Spinal cord (tissue), 10 donors: ENCODE measurements around the gene P2RX7. TPM values are rescaled to one million over a fixed set of nuclear protein-coding genes. Genes with fewer than 3 reads are reported as not detected.
"Not testable (repeated sequence)": the region's sequence is repeated elsewhere in the genome, so short reads cannot be mapped to it uniquely, and the experiment has no call there.

Experiments used
- DNase-seq, 6 donors: peaks; one replicate each; pipeline versions ENCODE4 v3.0.0 to v3.0.0-alpha.2; 2013 to 2015; ENCODE audit warnings: low spot score in 6 of 6, low read depth in 4 of 6
- H3K27ac ChIP-seq: one replicate; pipeline ENCODE4 v1.5.1; 2013; ENCODE audit warnings: low read depth, low read length, control low read depth
- H3K27me3 ChIP-seq: one replicate; pipeline ENCODE4 v1.6.1; 2013; ENCODE audit warnings: low read length; ENCODE audit not compliant: control insufficient read depth, insufficient read depth
- H3K36me3 ChIP-seq: one replicate; pipeline ENCODE4 v1.6.1; 2013; ENCODE audit warnings: low read length; ENCODE audit not compliant: control insufficient read depth, insufficient read depth
- H3K4me1 ChIP-seq: one replicate; pipeline ENCODE4 v1.6.1; 2013; ENCODE audit warnings: low read length; ENCODE audit not compliant: control insufficient read depth, insufficient read depth
- H3K4me3 ChIP-seq: one replicate; pipeline ENCODE4 v1.5.1; 2013; ENCODE audit warnings: low read depth, low read length, control low read depth
- H3K9me3 ChIP-seq: one replicate; pipeline ENCODE4 v1.6.1; 2013; ENCODE audit warnings: low read length; ENCODE audit not compliant: control insufficient read depth, insufficient read depth
- WGBS: methylation state at CpG from one replicate; pipeline ENCODE4 v1.1.5; 2013; ENCODE audit warnings: missing lambda C conversion rate; ENCODE audit not compliant: insufficient coverage; 5-methylcytosine and 5-hydroxymethylcytosine counted together
- polyA plus RNA-seq, 2 donors: library from polyadenylated mRNA; unstranded; fragments of 120-200 nt; gene quantifications; one replicate each; pipeline ENCODE4 v1.2.1, GENCODE V29; 2013; ENCODE audit not compliant: insufficient read length in 2 of 2
- total RNA-seq, 2 donors: library from RNA; depleted of rRNA in 1 of 2; stranded (reverse); fragments of 120-200 nt in 1 of 2; fragments of >200 nt in 1 of 2; gene quantifications; one replicate each; pipeline versions ENCODE4 v1.2.3 to v1.2.4, GENCODE V29; 2013 to 2014
- donor health status: healthy.

Gene P2RX7
- total and polyA plus RNA-seq, 4 donors = 8.7 to 19.9 (median 17.4) TPM

DNA sequence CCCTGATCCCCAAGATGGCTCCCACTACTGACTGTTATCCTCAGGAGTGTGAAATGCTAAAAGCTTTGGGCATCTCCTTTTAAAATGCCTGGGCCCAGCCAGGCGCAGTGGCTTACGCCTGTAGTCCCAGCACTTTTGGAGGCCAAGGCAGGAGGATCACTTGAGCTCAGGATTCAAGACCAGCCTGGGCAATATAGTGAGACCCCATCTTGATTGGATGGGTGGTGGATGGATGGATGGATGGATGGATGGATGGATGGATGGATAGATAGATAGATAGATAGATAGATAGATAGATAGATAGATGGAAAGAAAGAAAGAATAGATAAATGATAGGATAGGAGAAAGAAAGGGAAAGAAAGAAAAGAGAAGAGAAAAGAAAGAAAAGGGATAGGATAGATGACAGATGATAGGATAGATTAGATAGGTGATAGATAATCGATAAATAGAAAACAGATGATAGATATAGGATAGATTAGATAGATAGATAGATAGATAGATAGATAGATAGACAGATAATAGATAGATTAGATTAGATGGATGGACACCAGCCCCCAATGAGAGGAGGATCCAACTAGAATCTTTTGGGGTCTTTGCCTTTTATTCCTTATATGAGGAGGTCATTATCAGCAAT lies 86.8 kb downstream of the P2RX7 start:
- no peak overlapping the region for H3K27ac ChIP-seq
- H3K4me3 ChIP-seq = no peak overlapping the region
- no peaks in the 10 kb centered on the region for H3K27me3 ChIP-seq
- no peaks in the 10 kb centered on the region for H3K4me1 ChIP-seq
- H3K36me3 ChIP-seq = peaks cover 22% of the 10 kb centered on the region
- H3K9me3 ChIP-seq = no peaks in the 10 kb centered on the region
- WGBS = 98% methylated on average over 3 of the region's 3 CpGs
- DNase-seq = no peak

DNA sequence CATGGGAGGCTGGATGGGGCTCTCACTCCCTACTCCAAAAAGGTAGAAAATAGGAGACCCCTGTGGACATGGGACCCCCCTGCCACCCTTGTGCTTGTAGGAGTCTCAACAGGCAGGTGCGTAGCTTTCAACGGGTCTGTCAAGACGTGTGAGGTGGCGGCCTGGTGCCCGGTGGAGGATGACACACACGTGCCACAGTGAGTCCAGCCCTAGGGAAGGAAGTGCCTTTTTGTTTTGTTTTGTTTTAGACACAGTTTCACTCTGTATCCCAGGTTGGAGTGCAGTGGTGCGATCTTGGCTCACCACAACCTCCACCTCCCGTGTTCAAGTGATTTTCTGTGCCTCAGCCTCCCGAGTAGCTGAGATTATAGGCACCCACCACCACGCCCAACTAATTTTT lies 90.2 kb downstream of the P2RX7 start:
- H3K36me3 ChIP-seq = peaks cover 23% of the 10 kb centered on the region
- no peaks in the 10 kb centered on the region for H3K27me3 ChIP-seq
- no peak overlapping the region for H3K27ac ChIP-seq
- WGBS = 95% methylated on average over 4 of the region's 10 CpGs
- H3K4me1 ChIP-seq = no peaks in the 10 kb centered on the region
- H3K4me3 ChIP-seq = no peak overlapping the region
- DNase-seq = no peak
- H3K9me3 ChIP-seq = no peaks in the 10 kb centered on the region

DNA sequence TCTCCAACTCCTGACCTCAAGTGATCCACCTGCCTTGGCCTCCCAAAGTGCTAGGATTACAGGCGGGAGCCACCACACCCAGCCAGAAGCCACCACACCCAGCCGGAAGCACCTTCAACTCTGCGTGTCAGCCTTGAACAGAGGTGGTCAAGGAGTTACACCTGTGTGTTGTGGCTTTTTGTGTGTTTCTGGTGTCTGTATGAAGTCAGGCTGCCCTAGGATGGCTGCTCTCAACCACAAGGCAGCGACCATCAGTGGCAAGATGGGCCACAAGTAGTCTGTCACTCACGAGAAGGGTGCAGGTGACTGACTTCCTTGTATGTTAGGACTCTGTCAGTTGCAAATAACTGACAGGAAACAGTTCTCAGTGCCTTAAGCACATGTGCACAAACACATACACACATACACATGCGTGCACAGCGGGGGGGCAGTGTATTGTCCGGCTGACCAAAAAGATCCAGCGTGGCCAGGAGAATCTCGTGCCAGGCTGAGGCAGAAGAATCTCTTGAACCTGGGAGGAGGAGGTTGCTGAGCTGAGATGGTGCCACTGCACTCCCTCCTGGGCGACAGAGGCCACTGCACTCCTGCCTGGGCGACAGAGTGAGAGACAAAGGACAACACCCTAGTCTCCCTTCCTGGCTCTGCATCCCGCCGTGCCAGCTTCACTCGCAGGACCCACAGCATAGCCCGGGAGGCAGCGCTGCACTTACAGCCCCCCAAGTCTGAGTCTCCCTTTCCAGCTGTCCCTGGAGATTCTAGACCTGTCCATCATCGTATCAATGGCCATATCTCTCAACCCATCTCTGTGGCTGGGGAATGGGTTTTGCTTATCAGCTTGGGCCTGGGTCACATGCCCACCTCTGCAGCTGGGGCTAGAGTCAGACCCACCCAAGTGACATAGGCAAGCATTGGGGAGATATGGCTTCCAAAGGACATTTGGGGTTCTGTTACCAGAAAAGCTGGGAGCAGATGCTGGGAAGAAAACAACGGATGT lies 90.9 kb downstream of the P2RX7 start:
- no peak overlapping the region for H3K27ac ChIP-seq
- peaks cover 24% of the 10 kb centered on the region for H3K36me3 ChIP-seq
- no peak for DNase-seq
- no peaks in the 10 kb centered on the region for H3K4me1 ChIP-seq
- H3K4me3 ChIP-seq = no peak overlapping the region
- H3K27me3 ChIP-seq = no peaks in the 10 kb centered on the region
- WGBS = 90% methylated on average over 7 of the region's 19 CpGs
- H3K9me3 ChIP-seq = no peaks in the 10 kb centered on the region

DNA sequence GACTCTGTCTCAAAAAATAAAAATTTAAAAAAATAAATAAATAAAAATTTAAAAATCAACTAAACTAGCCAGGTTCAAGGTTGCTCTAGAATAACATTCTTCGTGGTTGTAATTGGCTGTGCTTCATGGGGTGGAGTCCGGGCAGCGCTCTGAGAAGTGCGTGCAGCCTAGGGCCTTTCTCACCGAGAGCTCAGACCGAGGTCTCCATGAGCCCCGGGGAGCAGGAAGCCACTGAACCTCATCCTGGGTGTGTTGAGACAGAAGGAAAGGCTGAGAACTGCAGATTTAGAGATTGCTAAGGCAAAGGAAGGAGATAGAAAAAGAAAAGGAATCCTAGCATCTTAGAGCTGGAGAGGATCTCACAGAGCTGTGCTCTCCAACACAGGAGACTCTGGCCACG lies 91.9 kb downstream of the P2RX7 start:
- peaks cover 32% of the 10 kb centered on the region for H3K36me3 ChIP-seq
- DNase-seq = no peak
- no peaks in the 10 kb centered on the region for H3K27me3 ChIP-seq
- no peak overlapping the region for H3K4me3 ChIP-seq
- H3K27ac ChIP-seq = no peak overlapping the region
- WGBS = 84% methylated on average over 7 of the region's 8 CpGs
- no peaks in the 10 kb centered on the region for H3K9me3 ChIP-seq
- no peaks in the 10 kb centered on the region for H3K4me1 ChIP-seq

DNA sequence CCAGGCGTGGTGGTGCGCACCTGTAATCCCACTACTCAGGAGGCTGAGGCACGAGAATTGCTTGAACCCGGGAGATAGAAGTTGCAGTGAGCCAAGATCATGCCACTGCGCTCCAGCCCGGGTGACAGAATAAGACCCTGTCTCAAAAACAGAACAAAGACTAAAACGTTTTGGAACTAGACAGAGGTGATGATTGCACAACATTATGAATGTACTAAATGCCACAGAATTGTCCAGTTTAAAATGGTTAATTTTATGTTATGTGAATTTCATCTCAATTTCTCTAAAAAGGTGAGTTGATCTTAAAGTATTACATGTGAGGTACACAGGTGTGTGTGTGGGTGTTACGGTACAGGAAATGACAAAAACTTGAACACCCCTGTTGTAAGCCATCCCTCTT lies 93.7 kb downstream of the P2RX7 start:
- Histone ChIP-seq H3K36me3 (peaks cover 35% of the 10 kb centered on the region), H3K9me3 (no peaks in the 10 kb centered on the region), H3K27me3 (no peaks in the 10 kb centered on the region), H3K4me1 (no peaks in the 10 kb centered on the region), H3K27ac (no peak overlapping the region), H3K4me3 (no peak overlapping the region)
- DNase-seq = no peak
- 89% methylated on average over 5 of the region's 8 CpGs for WGBS

- not testable (repeated sequence) for H3K27me3 ChIP-seq, DNase-seq, H3K9me3 ChIP-seq, H3K4me3 ChIP-seq, H3K4me1 ChIP-seq, H3K27ac ChIP-seq
- 97% methylated on average over 7 of the region's 8 CpGs for WGBS
- peaks cover 33% of the 10 kb centered on the region for H3K36me3 ChIP-seq
These were observed 94.2 kb downstream of the P2RX7 start for GRCh38 chr12:121226871-121227270.

- DNase-seq = no peak
- Histone ChIP-seq H3K4me1 (no peaks in the 10 kb centered on the region), H3K27ac (no peak overlapping the region), H3K9me3 (no peaks in the 10 kb centered on the region), H3K27me3 (no peaks in the 10 kb centered on the region), H3K36me3 (peaks cover 34% of the 10 kb centered on the region), H3K4me3 (no peak overlapping the region)
- WGBS = 89% methylated on average over 7 of the region's 9 CpGs
These were observed 94.6 kb downstream of the P2RX7 start for GRCh38 chr12:121227294-121227693.

GRCh38 chr12:121228919-121229665 lies 96.4 kb downstream of the P2RX7 start:
- WGBS = 95% methylated on average over 22 of the region's 24 CpGs
- H3K9me3 ChIP-seq = no peaks in the 10 kb centered on the region
- H3K27me3 ChIP-seq = no peaks in the 10 kb centered on the region
- H3K36me3 ChIP-seq = peaks cover 39% of the 10 kb centered on the region
- no peak for DNase-seq
- H3K4me1 ChIP-seq = no peaks in the 10 kb centered on the region
- H3K4me3 ChIP-seq = no peak overlapping the region
- H3K27ac ChIP-seq = no peak overlapping the region

DNA sequence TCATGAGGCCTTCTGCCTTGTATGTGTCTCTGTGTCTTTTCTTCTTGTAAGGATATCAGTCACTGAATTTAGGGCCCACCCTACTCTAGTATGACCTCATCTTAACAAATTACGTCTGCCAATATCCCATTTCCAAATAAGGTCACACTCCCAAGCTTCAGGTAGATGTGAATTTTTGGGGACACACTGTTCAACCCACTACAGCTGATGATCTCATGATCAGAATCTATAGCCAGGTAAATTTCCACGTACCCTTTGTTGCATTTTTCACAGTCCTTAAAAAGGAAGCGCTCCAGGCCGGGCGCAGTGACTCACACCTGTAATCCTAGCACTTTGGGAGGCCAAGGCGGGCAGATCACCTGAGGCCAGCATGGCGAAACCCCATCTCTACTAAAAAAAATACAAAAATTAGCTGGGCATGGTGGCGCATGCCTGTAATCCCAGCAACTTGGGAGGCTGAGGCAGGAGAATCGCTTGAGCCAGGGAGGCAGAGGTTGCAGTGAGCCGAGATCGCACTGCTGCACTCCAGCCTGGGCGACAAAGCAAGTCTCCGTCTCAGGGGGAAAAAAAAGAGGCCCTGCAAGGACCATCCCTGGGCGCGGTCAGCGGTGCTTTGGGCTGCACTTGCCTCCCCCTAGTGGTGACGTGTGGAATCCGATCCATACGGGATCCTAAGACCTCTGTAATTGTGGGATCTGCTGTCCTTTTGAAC lies 97.3 kb downstream of the P2RX7 start:
- H3K27me3 ChIP-seq = not testable (repeated sequence)

More for the DNA sequence above, 97.3 kb downstream of the P2RX7 start:
- WGBS = 39% methylated on average over 12 of the region's 19 CpGs
- not testable (repeated sequence) for H3K9me3 ChIP-seq, H3K27ac ChIP-seq, H3K4me1 ChIP-seq, H3K4me3 ChIP-seq
- peak in 3 of 6 donors; percentile 28 to 71 (median 69) for DNase-seq
- peaks cover 39% of the 10 kb centered on the region for H3K36me3 ChIP-seq
